Fibroblast of lung (primary cell): ENCODE data around the gene TBX1.

Experiments used
- CTCF ChIP-seq, 2 donors: IDR thresholded peaks in 1 of 2; conservative IDR thresholded peaks in 1 of 2; 1 replicate in 1 of 2; 2 replicates in 1 of 2; pipeline ENCODE4 v1.5.1; 2011 to 2012; ENCODE audit warnings: low read length in 2 of 2, control low read depth in 1 of 2, inconsistent platforms in 1 of 2, low read depth in 1 of 2, mild to moderate bottlenecking in 1 of 2
- EZH2 ChIP-seq: IDR thresholded peaks from 2 replicates; pipeline ENCODE4 v1.5.1; 2012; ENCODE audit warnings: low read length, control low read depth, mild to moderate bottlenecking; ENCODE audit errors: missing control alignments

- TF ChIP-seq CTCF (conservative IDR thresholded peaks at IDR 0.05 in 1 of 2, IDR thresholded peaks at IDR 0.05 in 1 of 2; ENCODE audit: low read depth in 1 of 2, low read length in 2 of 2) (no peak), EZH2 (no peak)
Observed at GRCh38 chr22:19795617-19796008, 35.0 kb downstream of the TBX1 start.
